OCI-LY1 (cell line): ENCODE data around the gene NOXRED1.

Source experiments
- H2AFZ ChIP-seq: fragments of 200-600 bp; sonication (generic), shearing (Covaris generic); 2 replicates; pipeline ENCODE4 v1.6.0; 2014; ENCODE audit warnings: antibody characterized with exemption, mild to moderate bottlenecking, low read length
- H3F3A ChIP-seq: fragments of 200-600 bp; sonication (generic), shearing (Covaris generic); 2 replicates; pipeline ENCODE4 v1.6.0; 2014; ENCODE audit warnings: mild to moderate bottlenecking, antibody characterized with exemption, low read length, moderate library complexity; ENCODE audit not compliant: insufficient read depth
- H3K27ac ChIP-seq: fragments of 200-600 bp; sonication (generic); 2 replicates; pipeline ENCODE4 v1.5.1; 2014; ENCODE audit warnings: low read length, mixed run types, mild to moderate bottlenecking, low read depth; ENCODE audit not compliant: poor library complexity, severe bottlenecking
- H3K27me3 ChIP-seq: fragments of 200-600 bp; sonication (generic); 2 replicates; pipeline ENCODE4 v1.6.0; 2014; ENCODE audit warnings: antibody characterized with exemption, mild to moderate bottlenecking, low read length, moderate library complexity; ENCODE audit not compliant: insufficient read depth
- H3K36me3 ChIP-seq: fragments of 200-600 bp; sonication (generic); 2 replicates; pipeline ENCODE4 v1.6.1; 2014; ENCODE audit warnings: mild to moderate bottlenecking, antibody characterized with exemption, low read length, moderate library complexity, mixed read lengths; ENCODE audit not compliant: insufficient read depth
- H3K4me1 ChIP-seq: fragments of 200-600 bp; sonication (generic); 2 replicates; pipeline ENCODE4 v1.5.1; 2014; ENCODE audit warnings: mild to moderate bottlenecking, low read length, moderate library complexity; ENCODE audit not compliant: insufficient read depth, severe bottlenecking
- H3K4me2 ChIP-seq: fragments of 200-600 bp; sonication (generic), shearing (Covaris generic); 2 replicates; pipeline ENCODE4 v1.6.1; 2014; ENCODE audit warnings: low read length
- H3K4me3 ChIP-seq: fragments of 200-600 bp; sonication (generic); 2 replicates; pipeline ENCODE4 v1.5.1; 2014; ENCODE audit warnings: low read length, low read depth, mild to moderate bottlenecking, mixed read lengths; ENCODE audit not compliant: poor library complexity, severe bottlenecking
- H3K79me2 ChIP-seq: fragments of 200-600 bp; shearing (Covaris generic); 2 replicates; pipeline ENCODE4 v1.6.1; 2016; ENCODE audit warnings: mixed run types, low read length, mixed read lengths; ENCODE audit not compliant: insufficient read depth
- H3K9ac ChIP-seq: fragments of 200-600 bp; sonication (generic), shearing (Covaris generic); 2 replicates; pipeline ENCODE4 v1.6.1; 2014; ENCODE audit warnings: mild to moderate bottlenecking, low read length, mixed read lengths
- H3K9me2 ChIP-seq: fragments of 200-600 bp; sonication (generic), shearing (Covaris generic); 2 replicates; pipeline ENCODE4 v1.6.1; 2014; ENCODE audit warnings: low read depth, mild to moderate bottlenecking, low read length, mixed read lengths
- H3K9me3 ChIP-seq: fragments of 200-600 bp; shearing (Covaris generic); 2 replicates; pipeline ENCODE4 v1.6.1; 2014; ENCODE audit warnings: low read length, mixed read lengths
- H4K20me1 ChIP-seq: fragments of 200-600 bp; sonication (generic), shearing (Covaris generic); 2 replicates; pipeline ENCODE4 v1.6.0; 2016; ENCODE audit warnings: mild to moderate bottlenecking, low read length; ENCODE audit not compliant: insufficient read depth
- EZH2 ChIP-seq: fragments of 200-600 bp; sonication (generic), shearing (Covaris generic); IDR thresholded peaks from 2 replicates; pipeline ENCODE4 v1.8.0; 2017; ENCODE audit warnings: borderline replicate concordance, mixed run types, mild to moderate bottlenecking, antibody characterized with exemption, low read length, moderate library complexity, mixed read lengths
- TF ChIP-seq, protein P1 (sequence below): fragments of 200-600 bp; sonication (generic), shearing (Covaris generic); IDR thresholded peaks from 2 replicates; pipeline ENCODE4 v1.5.1; 2017; ENCODE audit warnings: mild to moderate bottlenecking, antibody characterized with exemption, low read length, moderate library complexity, mixed read lengths

NOXRED1 gene, protein sequence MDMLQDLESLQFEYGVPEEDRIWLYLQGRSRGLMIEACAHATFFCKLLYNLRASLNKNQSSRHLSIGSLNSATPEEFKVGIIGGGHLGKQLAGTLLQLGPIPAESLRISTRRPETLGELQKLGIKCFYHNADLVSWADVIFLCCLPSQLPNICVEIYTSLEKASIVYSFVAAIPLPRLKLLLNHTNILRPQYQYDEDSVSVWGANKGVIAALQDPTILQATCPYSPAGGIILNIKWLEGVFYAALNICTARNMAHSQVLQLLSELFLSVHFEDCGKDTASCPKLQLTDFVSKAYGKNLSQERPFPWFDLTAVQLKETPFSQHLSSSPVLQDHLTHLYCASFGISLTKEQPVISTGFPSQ

DNA sequence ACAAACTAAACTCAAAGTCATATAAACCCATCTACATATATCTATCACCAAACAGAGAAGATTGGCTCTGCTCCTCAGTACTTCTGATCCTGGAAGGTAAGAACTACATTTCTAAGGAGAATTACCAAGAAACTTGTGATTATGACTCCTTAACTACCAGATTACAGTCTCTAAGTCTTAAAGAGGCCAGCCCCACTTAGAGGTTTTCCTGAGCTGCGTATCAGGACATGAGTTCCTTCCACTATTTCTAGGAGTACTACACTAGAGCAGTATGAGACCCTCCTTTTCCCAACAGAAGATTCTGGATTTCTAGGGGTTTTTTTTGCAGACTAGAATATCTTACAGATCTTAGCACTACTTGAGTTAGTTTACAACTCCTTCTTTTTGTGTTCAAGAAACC is at the start of gene NOXRED1:
NOXRED1 (minus strand) TSS at position 101 of the 400 bp plus-strand sequence. CDS start 634 bp downstream, outside the sequence.
- Histone ChIP-seq H2AFZ (no peak within 1 kb of the TSS), H3K27ac (no peak within 1 kb of the TSS), H3K4me2 (no peak within 1 kb of the TSS), H3K27me3 (no peaks in the 10 kb centered on the region), H4K20me1 (no peaks in the 10 kb centered on the region), H3K9me3 (peaks cover 5% of the 10 kb centered on the region; the same call in 1 of the 2 replicates), H3K4me1 (no peaks in the 10 kb centered on the region), H3K79me2 (no peaks in the 10 kb centered on the region), H3F3A (no peaks in the 10 kb centered on the region), H3K4me3 (no peak within 1 kb of the TSS), H3K9ac (no peak within 1 kb of the TSS), H3K9me2 (no peaks in the 10 kb centered on the region), H3K36me3 (peaks cover 65% of the 10 kb centered on the region)
- TF ChIP-seq, protein P1, sequence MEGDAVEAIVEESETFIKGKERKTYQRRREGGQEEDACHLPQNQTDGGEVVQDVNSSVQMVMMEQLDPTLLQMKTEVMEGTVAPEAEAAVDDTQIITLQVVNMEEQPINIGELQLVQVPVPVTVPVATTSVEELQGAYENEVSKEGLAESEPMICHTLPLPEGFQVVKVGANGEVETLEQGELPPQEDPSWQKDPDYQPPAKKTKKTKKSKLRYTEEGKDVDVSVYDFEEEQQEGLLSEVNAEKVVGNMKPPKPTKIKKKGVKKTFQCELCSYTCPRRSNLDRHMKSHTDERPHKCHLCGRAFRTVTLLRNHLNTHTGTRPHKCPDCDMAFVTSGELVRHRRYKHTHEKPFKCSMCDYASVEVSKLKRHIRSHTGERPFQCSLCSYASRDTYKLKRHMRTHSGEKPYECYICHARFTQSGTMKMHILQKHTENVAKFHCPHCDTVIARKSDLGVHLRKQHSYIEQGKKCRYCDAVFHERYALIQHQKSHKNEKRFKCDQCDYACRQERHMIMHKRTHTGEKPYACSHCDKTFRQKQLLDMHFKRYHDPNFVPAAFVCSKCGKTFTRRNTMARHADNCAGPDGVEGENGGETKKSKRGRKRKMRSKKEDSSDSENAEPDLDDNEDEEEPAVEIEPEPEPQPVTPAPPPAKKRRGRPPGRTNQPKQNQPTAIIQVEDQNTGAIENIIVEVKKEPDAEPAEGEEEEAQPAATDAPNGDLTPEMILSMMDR, result no peak
- no peak for TF ChIP-seq EZH2

DNA sequence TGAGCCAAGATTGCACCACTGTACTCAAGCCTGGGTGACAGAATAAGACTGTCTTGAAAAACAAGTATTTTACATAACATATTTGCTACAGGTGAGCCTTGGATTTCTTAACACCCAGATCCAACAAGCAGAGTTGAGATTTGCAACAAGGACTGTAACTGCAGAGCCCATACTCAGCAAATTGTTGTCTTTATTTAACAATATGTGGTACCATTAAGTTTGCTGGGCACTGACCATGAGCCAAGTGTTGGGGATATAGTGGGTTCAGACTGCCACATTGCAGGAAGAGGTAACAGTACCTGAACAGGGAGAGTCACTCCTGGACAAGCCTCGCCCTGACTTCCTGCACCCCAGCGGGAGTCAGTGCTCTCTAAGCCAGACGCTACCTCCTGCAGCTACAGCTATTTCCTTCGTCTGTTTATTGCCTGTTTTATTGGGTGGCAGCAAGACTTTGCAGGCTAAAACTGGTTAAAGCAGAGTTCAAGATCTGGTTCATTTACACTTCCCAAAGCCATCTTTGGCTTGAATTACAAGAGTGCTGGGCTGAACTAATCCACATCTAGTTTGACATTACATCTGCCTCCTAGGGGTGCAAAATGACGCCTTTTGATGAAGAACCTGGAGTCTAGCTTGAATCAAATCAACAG is 47.0 kb upstream of the NOXRED1 start:
- Histone ChIP-seq H3K4me1 (no peaks in the 10 kb centered on the region), H4K20me1 (no peaks in the 10 kb centered on the region), H3K9me2 (no peaks in the 10 kb centered on the region), H3K4me2 (no peak overlapping the region), H3K27ac (no peak overlapping the region), H3K79me2 (no peaks in the 10 kb centered on the region), H2AFZ (no peak overlapping the region), H3K4me3 (no peak overlapping the region), H3K36me3 (peaks cover 47% of the 10 kb centered on the region), H3K27me3 (no peaks in the 10 kb centered on the region), H3K9me3 (no peaks in the 10 kb centered on the region), H3F3A (no peaks in the 10 kb centered on the region), H3K9ac (no peak overlapping the region)
- TF ChIP-seq EZH2, result no peak
- TF ChIP-seq, protein P1, result no peak

DNA sequence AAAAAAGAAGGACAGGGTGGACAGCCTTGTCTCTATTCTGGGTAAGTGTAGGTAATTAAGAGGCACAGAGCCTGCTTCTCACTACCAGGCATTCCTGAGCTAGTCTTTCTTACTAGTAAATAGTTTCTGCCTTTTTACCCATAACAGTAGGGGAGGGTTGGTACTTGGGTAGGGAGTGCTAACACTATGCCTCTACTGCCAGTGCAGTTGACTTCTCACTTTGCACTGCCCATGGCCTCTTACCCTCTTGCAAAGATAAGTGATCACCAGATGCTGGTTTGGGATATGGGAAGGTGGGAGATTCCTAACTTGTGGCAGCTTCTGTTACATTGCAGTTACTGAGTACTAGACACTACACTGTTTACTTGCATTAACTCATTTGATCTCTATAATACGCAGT is 46.2 kb upstream of the NOXRED1 start:
- Histone ChIP-seq H3K4me3 (no peak overlapping the region), H3K27ac (no peak overlapping the region), H3K4me1 (no peaks in the 10 kb centered on the region), H3K4me2 (no peak overlapping the region), H4K20me1 (no peaks in the 10 kb centered on the region), H3K36me3 (peaks cover 55% of the 10 kb centered on the region), H3K27me3 (no peaks in the 10 kb centered on the region), H2AFZ (no peak overlapping the region), H3K9me3 (no peaks in the 10 kb centered on the region), H3F3A (no peaks in the 10 kb centered on the region), H3K79me2 (no peaks in the 10 kb centered on the region), H3K9me2 (no peaks in the 10 kb centered on the region), H3K9ac (no peak overlapping the region)
- TF ChIP-seq, protein P1, result no peak
- TF ChIP-seq EZH2, result no peak
